ENCODE data around the gene PDLIM3.

GRCh38 chr4:185580699-185581098 is 45.4 kb upstream of the PDLIM3 start:
- TF ChIP-seq, protein P1, sequence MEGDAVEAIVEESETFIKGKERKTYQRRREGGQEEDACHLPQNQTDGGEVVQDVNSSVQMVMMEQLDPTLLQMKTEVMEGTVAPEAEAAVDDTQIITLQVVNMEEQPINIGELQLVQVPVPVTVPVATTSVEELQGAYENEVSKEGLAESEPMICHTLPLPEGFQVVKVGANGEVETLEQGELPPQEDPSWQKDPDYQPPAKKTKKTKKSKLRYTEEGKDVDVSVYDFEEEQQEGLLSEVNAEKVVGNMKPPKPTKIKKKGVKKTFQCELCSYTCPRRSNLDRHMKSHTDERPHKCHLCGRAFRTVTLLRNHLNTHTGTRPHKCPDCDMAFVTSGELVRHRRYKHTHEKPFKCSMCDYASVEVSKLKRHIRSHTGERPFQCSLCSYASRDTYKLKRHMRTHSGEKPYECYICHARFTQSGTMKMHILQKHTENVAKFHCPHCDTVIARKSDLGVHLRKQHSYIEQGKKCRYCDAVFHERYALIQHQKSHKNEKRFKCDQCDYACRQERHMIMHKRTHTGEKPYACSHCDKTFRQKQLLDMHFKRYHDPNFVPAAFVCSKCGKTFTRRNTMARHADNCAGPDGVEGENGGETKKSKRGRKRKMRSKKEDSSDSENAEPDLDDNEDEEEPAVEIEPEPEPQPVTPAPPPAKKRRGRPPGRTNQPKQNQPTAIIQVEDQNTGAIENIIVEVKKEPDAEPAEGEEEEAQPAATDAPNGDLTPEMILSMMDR (IDR thresholded peaks at IDR 0.05): no peak
- TF ChIP-seq POLR2A (IDR thresholded peaks at IDR 0.05; ENCODE audit: low read depth): no peak
- TF ChIP-seq EP300 (IDR thresholded peaks at IDR 0.05): no peak
- no peak for TF ChIP-seq POLR2AphosphoS5 (IDR thresholded peaks at IDR 0.05)

Data from esophagus muscularis mucosa (tissue), 4 donors.